GM06990 (cell line): ENCODE measurements around the gene PLXNA2.

Experiments
- DNase-seq: peaks from one replicate; pipeline ENCODE4 v3.0.0-alpha.2; 2011; ENCODE audit not compliant: insufficient read length; ENCODE audit errors: extremely low read depth
- H3K27me3 ChIP-seq: replicated peaks from 2 replicates; pipeline ENCODE4 v1.6.0; 2011; ENCODE audit warnings: low read length; ENCODE audit not compliant: control insufficient read depth, insufficient read depth
- H3K36me3 ChIP-seq: 2 replicates; pipeline ENCODE4 v1.5.1; 2011; ENCODE audit warnings: low read length; ENCODE audit not compliant: control insufficient read depth, insufficient read depth
- H3K4me3 ChIP-seq: replicated peaks from 2 replicates; pipeline ENCODE4 v1.5.1; 2011; ENCODE audit warnings: low read depth, mild to moderate bottlenecking, control low read depth, low read length
- CTCF ChIP-seq: IDR thresholded peaks from 2 replicates; pipeline ENCODE4 v1.5.1; 2011; ENCODE audit warnings: low read length, control low read depth, mild to moderate bottlenecking, inconsistent platforms; ENCODE audit not compliant: insufficient read depth, poor library complexity, severe bottlenecking

PLXNA2 gene

GRCh38 chr1:208204779-208205178 is 39.4 kb downstream of the PLXNA2 start:
- TF ChIP-seq CTCF = no peak
- no peak for DNase-seq
- no peaks in the 10 kb centered on the region for H3K27me3 ChIP-seq
- no peak overlapping the region for H3K4me3 ChIP-seq
- H3K36me3 ChIP-seq = no peaks in the 10 kb centered on the region

GRCh38 chr1:208203848-208204609 is 40.2 kb downstream of the PLXNA2 start:
- Histone ChIP-seq H3K27me3 (no peaks in the 10 kb centered on the region), H3K36me3 (no peaks in the 10 kb centered on the region), H3K4me3 (no peak overlapping the region)
- TF ChIP-seq CTCF = no peak
- DNase-seq = no peak

GRCh38 chr1:208203127-208203847 is 40.9 kb downstream of the PLXNA2 start:
- no peaks in the 10 kb centered on the region for H3K36me3 ChIP-seq
- TF ChIP-seq CTCF = no peak
- no peaks in the 10 kb centered on the region for H3K27me3 ChIP-seq
- DNase-seq = no peak
- H3K4me3 ChIP-seq = no peak overlapping the region

GRCh38 chr1:208202333-208202995 is 41.7 kb downstream of the PLXNA2 start:
- DNase-seq = no peak
- Histone ChIP-seq H3K4me3 (no peak overlapping the region), H3K36me3 (no peaks in the 10 kb centered on the region), H3K27me3 (no peaks in the 10 kb centered on the region)
- no peak for TF ChIP-seq CTCF

GRCh38 chr1:208201229-208201628 is 43.0 kb downstream of the PLXNA2 start:
- DNase-seq = no peak
- Histone ChIP-seq H3K36me3 (no peaks in the 10 kb centered on the region), H3K4me3 (no peak overlapping the region), H3K27me3 (no peaks in the 10 kb centered on the region)
- TF ChIP-seq CTCF = no peak
